ENCODE measurements around the gene SLC28A1. TPM values are rescaled to one million over a fixed set of nuclear protein-coding genes. Genes with fewer than 3 reads are reported as not detected.

Gene SLC28A1
- total RNA-seq, 1 donor from 2014 or later, result not detected

DNA sequence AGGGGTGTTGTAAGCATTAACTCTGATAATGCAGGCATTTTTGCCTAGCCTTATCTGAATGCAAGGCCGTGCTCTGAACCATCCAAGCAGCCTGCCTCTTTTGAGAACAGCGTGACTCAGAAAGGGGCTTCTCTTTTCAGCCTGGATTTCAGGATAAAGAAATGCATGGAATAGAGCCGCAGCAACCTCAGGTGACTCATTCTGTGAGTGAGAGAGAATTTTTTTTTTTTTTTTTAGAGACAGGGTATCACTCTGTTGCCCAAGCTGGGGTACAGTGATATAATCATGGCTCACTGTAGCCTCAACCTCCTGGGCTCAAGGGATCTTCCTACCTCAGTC is 76.6 kb downstream of the SLC28A1 start:
- TF ChIP-seq, protein P1, sequence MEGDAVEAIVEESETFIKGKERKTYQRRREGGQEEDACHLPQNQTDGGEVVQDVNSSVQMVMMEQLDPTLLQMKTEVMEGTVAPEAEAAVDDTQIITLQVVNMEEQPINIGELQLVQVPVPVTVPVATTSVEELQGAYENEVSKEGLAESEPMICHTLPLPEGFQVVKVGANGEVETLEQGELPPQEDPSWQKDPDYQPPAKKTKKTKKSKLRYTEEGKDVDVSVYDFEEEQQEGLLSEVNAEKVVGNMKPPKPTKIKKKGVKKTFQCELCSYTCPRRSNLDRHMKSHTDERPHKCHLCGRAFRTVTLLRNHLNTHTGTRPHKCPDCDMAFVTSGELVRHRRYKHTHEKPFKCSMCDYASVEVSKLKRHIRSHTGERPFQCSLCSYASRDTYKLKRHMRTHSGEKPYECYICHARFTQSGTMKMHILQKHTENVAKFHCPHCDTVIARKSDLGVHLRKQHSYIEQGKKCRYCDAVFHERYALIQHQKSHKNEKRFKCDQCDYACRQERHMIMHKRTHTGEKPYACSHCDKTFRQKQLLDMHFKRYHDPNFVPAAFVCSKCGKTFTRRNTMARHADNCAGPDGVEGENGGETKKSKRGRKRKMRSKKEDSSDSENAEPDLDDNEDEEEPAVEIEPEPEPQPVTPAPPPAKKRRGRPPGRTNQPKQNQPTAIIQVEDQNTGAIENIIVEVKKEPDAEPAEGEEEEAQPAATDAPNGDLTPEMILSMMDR (IDR thresholded peaks at IDR 0.05), result no peak
- intact Hi-C loops (cut with DNase I), result no loop called here
- ATAC-seq, result no peak

DNA sequence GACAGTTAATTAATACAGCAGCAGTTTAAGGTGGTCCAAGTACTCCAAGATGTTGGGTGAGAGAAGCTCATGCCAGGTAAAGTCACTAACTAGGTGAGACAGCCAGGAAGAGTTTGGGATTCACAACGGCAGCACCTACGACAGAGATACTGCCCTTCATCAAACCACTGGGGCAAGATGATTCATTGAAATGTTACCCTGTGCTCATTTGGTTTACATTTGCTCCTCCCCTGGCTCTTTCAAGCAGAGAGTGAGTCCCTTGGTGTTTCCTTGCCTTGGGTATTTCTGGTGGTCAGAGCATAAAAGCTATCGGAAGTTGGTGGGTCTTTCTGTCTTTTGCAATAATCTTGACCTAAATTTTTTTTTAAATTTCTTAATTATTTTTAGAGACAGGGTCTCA is 77.2 kb downstream of the SLC28A1 start:
- no peak for DNase-seq
- Histone ChIP-seq H3K9me3 (no peaks in the 10 kb centered on the region), H3K27me3 (no peaks in the 10 kb centered on the region), H3K4me1 (no peaks in the 10 kb centered on the region), H3K27ac (no peak overlapping the region), H3K36me3 (no peaks in the 10 kb centered on the region), H3K4me3 (no peak overlapping the region)
- TF ChIP-seq, protein P1 (IDR thresholded peaks at IDR 0.05), result no peak
- no peak for ATAC-seq
- intact Hi-C loops (cut with DNase I), result no loop called here

More for the DNA sequence above, 76.6 kb downstream of the SLC28A1 start:
- no peaks in the 10 kb centered on the region for H3K4me1 ChIP-seq
- H3K36me3 ChIP-seq, result no peaks in the 10 kb centered on the region
- no peak overlapping the region for H3K4me3 ChIP-seq
- H3K27me3 ChIP-seq, result no peaks in the 10 kb centered on the region
- no peak overlapping the region for H3K27ac ChIP-seq
- DNase-seq, result no peak
- H3K9me3 ChIP-seq, result no peaks in the 10 kb centered on the region

DNA sequence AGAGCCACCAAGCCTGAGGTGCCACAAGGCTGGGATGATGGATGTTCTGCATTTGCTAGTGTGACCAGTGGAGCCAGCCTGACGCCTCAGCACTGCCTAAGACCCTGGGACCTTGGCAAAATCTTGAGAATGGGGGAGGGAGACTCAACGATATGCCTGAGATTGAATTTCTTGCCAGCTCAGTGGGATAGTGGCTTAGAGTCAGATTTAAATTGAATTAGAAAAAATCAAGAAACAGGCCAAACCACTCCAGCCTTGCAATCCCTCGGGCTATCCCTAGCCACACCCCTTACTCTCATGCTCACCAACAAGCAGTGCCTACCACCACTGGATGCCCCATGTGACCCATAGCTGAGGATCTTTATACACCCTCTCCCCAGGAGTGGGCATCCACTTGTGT is 78.5 kb downstream of the SLC28A1 start:
- Histone ChIP-seq H3K27me3 (no peaks in the 10 kb centered on the region), H3K9me3 (no peaks in the 10 kb centered on the region), H3K36me3 (no peaks in the 10 kb centered on the region), H3K4me1 (no peaks in the 10 kb centered on the region), H3K4me3 (no peak overlapping the region), H3K27ac (no peak overlapping the region)
- DNase-seq (no peak), ATAC-seq (peak; percentile 27)
- TF ChIP-seq, protein P1 (IDR thresholded peaks at IDR 0.05), result no peak
- intact Hi-C loops (cut with DNase I), result no loop called here

DNA sequence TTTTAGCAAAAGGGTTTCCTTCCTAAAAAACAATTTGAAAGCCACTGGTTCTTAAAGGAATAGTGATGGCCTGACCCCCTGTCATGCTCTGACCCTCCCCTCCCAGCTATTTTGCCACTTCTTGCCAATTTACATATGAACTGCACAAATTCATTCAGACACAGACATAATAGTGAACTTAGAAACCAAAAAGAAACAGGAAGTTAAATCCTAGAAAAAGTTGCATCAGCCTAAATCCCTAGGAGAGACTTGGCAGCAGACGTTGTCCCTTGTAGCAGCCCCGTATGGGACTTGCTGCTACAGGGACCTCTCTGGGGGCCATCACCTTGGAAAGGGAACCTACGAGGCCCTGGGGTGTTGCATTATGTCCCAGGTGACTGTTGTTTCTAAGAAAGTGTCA is 82.9 kb downstream of the SLC28A1 start:
- Histone ChIP-seq H3K9me3 (no peaks in the 10 kb centered on the region), H3K27ac (no peak overlapping the region), H3K27me3 (no peaks in the 10 kb centered on the region), H3K36me3 (no peaks in the 10 kb centered on the region), H3K4me3 (no peak overlapping the region), H3K4me1 (no peaks in the 10 kb centered on the region)
- no peak for DNase-seq
- TF ChIP-seq, protein P1 (IDR thresholded peaks at IDR 0.05), result no peak
- no peak for ATAC-seq
- intact Hi-C loops (cut with DNase I), result no loop called here

DNA sequence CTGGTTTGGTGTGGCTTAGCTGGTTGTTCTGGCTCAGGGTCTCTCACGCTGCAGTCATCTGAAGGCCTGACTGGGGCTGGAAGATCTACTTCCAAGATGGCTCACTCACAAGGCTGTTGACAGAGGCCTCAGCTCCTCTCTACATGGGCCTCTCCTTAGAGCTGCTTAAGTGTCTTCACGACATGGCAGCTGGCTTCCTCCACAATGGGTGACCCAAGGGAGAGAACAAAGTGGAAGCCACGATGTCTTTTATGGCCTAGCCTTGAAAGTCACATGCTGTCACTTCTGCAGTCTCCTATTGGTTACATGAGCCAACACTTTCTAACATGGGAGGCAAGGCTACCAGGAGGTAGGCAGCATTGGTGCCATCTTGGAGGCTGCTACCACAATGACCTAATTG is 83.8 kb downstream of the SLC28A1 start:
- H3K4me3 ChIP-seq, result no peak overlapping the region
- no peaks in the 10 kb centered on the region for H3K4me1 ChIP-seq
- no peaks in the 10 kb centered on the region for H3K27me3 ChIP-seq
- H3K36me3 ChIP-seq, result no peaks in the 10 kb centered on the region
- DNase-seq, result no peak
- TF ChIP-seq, protein P1 (IDR thresholded peaks at IDR 0.05), result no peak
- H3K27ac ChIP-seq, result no peak overlapping the region
- no peaks in the 10 kb centered on the region for H3K9me3 ChIP-seq
- no peak for ATAC-seq
- intact Hi-C loops (cut with DNase I), result no loop called here

DNA sequence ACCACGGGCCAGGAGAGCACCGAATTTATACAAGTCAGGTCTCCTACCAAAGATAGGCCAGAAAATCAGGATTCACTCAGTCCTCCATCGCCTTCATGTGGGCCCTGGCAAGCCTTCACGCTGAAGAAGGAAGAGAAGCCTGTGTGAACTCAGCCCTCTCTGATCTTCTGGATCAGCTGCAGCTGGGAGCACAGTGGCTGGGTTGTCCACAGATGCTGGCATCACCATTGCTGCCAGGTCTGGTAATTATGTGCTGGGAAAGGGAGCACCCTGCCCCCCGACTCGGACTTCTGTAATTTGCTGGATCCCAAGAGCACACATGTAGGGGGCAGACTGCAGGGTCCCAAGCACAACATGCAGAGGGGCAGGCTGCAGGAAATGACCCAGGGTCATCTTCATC is 84.8 kb downstream of the SLC28A1 start:
- ATAC-seq, result no peak
- no peak overlapping the region for H3K27ac ChIP-seq
- H3K27me3 ChIP-seq, result no peaks in the 10 kb centered on the region
- H3K4me3 ChIP-seq, result no peak overlapping the region
- DNase-seq, result no peak
- TF ChIP-seq, protein P1 (IDR thresholded peaks at IDR 0.05), result no peak
- no peaks in the 10 kb centered on the region for H3K9me3 ChIP-seq
- intact Hi-C loops (cut with DNase I), result no loop called here
- no peaks in the 10 kb centered on the region for H3K36me3 ChIP-seq
- H3K4me1 ChIP-seq, result no peaks in the 10 kb centered on the region

Data from upper lobe of right lung (tissue), 1 donor.